GM06990 (cell line): ENCODE data around the gene DNAL4.

ENCODE experiments used
- DNase-seq: peaks from one replicate; pipeline ENCODE4 v3.0.0-alpha.2; 2011; ENCODE audit not compliant: insufficient read length; ENCODE audit errors: extremely low read depth
- H3K27me3 ChIP-seq: replicated peaks from 2 replicates; pipeline ENCODE4 v1.6.0; 2011; ENCODE audit warnings: low read length; ENCODE audit not compliant: control insufficient read depth, insufficient read depth
- H3K36me3 ChIP-seq: 2 replicates; pipeline ENCODE4 v1.5.1; 2011; ENCODE audit warnings: low read length; ENCODE audit not compliant: control insufficient read depth, insufficient read depth
- H3K4me3 ChIP-seq: replicated peaks from 2 replicates; pipeline ENCODE4 v1.5.1; 2011; ENCODE audit warnings: low read depth, mild to moderate bottlenecking, control low read depth, low read length
- TF ChIP-seq, protein P1 (sequence below): IDR thresholded peaks from 2 replicates; pipeline ENCODE4 v1.5.1; 2011; ENCODE audit warnings: low read length, control low read depth, mild to moderate bottlenecking, inconsistent platforms; ENCODE audit not compliant: insufficient read depth, poor library complexity, severe bottlenecking

DNAL4 gene

DNA sequence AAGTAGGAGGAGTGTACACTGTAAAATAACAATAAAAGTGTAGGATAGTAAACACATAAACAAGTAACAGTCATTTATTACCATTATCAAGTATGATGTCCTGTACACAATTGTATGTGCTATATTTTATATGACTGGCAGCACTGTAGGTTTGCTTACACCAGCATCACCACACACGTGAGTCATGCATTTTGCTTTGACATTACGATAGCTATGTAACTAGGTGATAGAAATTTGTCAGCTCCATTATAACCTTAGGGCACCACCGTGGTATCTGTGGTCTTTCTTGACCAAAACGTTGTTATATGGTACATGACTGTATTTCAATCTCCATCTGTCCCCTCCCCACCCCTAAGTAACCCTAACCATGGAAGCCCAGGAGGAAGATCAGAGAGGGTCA lies 1.1 kb downstream of the DNAL4 start:
- peak overlapping the region; percentile 97 for H3K4me3 ChIP-seq
- DNase-seq, result no peak

DNA sequence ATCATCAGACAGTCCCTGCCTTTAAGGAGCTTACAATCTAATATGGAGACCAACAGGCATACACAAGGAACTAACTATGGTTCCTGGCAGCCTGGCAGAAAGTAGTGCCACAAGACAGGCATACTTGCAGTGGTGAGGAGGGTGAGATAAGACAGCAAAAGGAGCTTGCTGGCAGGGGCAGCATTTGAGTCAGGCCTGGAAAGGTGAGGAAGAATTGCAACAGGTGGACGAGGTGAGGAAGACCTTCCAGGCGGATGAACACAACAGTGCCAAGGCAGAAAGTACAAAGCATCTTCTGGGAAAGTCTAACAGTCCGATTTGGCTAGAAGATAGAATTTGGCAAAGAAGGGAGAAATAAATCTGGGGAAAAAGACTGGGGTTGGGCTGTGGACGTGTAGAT lies 4.3 kb downstream of the DNAL4 start:
- DNase-seq, result no peak

More for the DNA sequence above, 1.1 kb downstream of the DNAL4 start:
- H3K36me3 ChIP-seq, result no peaks in the 10 kb centered on the region; the same call in 1 of the 2 replicates
- TF ChIP-seq, protein P1, sequence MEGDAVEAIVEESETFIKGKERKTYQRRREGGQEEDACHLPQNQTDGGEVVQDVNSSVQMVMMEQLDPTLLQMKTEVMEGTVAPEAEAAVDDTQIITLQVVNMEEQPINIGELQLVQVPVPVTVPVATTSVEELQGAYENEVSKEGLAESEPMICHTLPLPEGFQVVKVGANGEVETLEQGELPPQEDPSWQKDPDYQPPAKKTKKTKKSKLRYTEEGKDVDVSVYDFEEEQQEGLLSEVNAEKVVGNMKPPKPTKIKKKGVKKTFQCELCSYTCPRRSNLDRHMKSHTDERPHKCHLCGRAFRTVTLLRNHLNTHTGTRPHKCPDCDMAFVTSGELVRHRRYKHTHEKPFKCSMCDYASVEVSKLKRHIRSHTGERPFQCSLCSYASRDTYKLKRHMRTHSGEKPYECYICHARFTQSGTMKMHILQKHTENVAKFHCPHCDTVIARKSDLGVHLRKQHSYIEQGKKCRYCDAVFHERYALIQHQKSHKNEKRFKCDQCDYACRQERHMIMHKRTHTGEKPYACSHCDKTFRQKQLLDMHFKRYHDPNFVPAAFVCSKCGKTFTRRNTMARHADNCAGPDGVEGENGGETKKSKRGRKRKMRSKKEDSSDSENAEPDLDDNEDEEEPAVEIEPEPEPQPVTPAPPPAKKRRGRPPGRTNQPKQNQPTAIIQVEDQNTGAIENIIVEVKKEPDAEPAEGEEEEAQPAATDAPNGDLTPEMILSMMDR, result no peak
- no peaks in the 10 kb centered on the region for H3K27me3 ChIP-seq

DNA sequence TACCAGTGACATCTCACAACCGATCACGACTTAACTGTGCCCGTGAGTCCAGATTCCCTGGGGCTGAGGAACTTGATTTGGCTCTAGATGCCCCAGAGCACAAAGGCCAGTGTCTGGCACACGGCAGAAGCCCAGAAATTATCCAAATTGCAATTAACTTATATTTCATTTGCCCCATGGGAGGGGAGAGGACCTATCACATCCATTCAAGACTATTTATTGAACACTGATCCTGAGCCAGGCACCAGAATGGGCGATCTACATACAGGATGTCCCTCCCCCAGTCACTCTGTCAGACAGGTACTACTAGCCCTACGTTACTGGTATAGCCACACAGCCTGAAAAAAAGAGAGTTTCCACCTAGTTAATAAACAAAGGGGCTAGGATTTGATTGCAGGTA lies 5.1 kb downstream of the DNAL4 start:
- TF ChIP-seq, protein P1, result no peak
- Histone ChIP-seq H3K4me3 (no peak overlapping the region), H3K36me3 (no peaks in the 10 kb centered on the region; the same call in 1 of the 2 replicates), H3K27me3 (no peaks in the 10 kb centered on the region)
- no peak for DNase-seq

More for the DNA sequence above, 4.3 kb downstream of the DNAL4 start:
- TF ChIP-seq, protein P1, result no peak
- no peaks in the 10 kb centered on the region; the same call in 1 of the 2 replicates for H3K36me3 ChIP-seq
- H3K27me3 ChIP-seq, result no peaks in the 10 kb centered on the region
- no peak overlapping the region for H3K4me3 ChIP-seq

DNA sequence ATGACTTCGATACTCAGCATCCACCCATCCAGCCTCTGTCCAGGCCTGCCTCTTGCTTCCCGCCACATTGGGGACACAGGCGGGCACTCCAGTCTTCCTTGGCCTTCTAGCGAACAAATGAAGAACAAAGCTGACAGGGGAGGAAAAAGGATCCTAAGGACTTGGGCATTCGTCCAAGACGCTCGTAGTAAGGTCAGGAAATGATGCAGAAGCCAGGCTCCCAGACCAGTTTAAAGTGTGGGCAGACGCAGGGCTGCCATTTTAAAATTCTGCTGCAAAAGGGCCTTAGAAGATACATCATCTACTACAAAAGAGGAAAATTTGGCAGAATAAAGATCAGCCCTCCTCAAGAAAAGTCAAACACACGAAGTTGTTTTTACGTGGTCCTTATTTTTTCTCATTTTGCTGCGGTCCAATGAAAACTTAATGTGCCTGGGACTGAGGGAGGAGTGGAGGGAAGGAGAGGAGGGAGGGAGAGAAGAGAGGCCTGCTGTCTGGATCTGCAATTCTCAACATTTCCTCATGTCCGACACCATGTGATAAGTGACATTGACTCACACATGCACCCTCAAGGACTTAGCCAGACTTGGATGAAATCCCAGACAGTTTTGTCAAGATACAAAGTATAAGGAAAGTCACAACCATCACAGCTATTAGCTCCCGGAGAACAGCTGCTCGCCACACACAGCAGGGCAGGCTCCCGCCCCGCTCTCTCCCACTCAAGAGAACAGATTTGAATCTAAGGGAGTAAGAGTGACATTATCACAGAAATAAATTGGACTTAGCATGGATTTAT lies 5.7 kb downstream of the DNAL4 start:
- TF ChIP-seq, protein P1, result no peak
- DNase-seq, result no peak
- Histone ChIP-seq H3K36me3 (no peaks in the 10 kb centered on the region; the same call in 1 of the 2 replicates), H3K27me3 (no peaks in the 10 kb centered on the region), H3K4me3 (no peak overlapping the region)

DNA sequence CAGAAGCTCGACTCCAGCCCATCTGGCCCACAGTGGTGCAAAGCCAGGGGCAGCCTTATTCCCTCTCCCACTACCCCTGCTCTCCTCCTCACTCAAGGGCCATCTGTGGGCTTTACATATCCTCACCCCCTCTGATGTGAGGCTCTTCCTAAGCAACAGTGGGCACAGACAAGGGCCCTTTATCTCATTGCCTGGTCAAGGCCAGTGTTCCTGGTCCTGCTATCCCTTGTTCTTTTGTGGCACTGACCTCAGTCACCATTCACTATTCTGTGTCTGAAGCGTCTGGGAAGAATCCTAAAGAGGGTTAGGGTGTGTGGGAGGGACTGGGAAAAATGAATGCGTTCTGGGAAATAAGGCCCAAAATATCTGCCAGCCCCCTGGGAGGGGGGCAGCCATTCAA lies 7.3 kb downstream of the DNAL4 start:
- H3K27me3 ChIP-seq, result no peaks in the 10 kb centered on the region
- TF ChIP-seq, protein P1, result no peak

More for the DNA sequence above, 7.3 kb downstream of the DNAL4 start:
- Histone ChIP-seq H3K36me3 (no peaks in the 10 kb centered on the region; the same call in 1 of the 2 replicates), H3K4me3 (no peak overlapping the region)
- DNase-seq, result no peak
